NCI-H524 treated with DMSO at 0.1 percent for 48 hours (cell line): Measurements from ENCODE around the gene BGN.

Experiments
- DNase-seq: peaks from one replicate; lab custom pipeline; 2025; lab: John Stamatoyannopoulos, UW

The BGN gene

DNA sequence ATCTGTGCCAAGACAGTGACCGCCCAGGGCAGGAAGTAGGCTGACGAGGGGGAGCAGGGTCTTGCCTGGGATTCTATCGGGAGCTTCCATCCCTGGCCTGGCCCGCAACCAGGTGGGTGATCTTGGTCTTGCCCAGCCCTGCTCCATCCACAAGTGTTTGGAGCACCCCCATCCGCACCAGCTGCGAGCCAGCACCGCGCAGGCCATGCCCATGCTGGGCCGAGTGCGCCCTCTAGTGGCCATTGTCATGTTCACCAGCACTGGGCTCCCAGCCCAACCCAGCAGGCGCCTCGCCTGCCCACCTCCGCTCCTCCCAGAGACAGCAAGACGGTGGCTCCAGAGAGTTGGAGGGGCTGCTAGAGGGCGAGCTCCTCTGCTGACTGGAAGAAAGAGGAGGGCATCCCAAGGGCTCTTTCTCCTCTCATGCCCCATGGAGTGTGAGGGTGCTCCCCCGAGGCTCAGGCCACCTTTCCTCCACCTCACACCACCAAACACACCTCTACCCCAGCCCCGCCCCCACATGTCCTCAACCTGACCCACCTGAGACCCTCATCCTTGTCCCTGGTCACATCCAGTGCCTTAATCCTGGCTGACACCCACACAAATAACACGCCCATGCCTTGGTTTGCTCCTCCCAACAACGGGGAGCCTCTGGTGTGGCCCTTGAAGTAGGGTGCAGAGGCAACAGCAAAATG is 12.9 kb downstream of the BGN start:
- peak; percentile 36 for DNase-seq

DNA sequence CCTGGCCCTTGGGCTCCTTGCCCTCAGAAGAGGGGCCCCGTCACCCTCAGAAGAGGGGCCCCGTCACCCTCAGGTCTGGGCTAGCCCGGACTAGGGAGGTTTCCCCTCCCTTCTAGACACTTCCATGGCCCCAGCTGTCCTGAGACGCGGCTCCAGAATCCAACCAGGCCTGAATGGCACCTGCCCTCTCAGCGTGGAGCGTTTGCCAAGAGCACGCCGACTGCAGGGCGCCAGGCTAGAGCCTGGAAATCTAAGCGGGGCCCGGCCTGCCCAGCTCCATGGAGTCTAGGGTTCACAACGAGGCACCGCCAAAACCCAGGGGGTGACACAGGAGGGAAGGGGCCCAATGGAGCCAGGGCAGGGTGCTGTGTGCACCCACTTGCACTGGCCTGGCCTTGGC is 14.8 kb downstream of the BGN start:
- no peak for DNase-seq

DNA sequence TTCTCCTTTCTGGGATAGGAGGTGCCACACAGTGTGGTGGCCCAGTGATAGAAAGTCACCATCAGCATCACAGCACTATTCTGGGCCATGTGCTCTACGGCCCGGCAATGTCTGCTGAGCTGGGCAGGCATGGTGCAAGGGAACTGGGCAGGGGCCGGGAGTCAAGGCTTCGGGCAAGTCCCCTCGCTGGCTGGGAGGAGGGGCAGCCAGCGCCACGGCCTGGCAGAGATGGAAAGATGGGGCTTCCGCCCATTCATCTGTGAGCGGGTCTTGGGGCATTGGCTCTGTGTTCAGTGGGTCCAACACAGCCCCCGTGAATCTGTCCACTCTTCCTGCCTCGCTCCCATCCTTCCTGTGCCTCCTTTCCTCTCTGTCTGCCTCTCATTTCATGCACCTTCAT is 15.6 kb downstream of the BGN start:
- no peak for DNase-seq

DNA sequence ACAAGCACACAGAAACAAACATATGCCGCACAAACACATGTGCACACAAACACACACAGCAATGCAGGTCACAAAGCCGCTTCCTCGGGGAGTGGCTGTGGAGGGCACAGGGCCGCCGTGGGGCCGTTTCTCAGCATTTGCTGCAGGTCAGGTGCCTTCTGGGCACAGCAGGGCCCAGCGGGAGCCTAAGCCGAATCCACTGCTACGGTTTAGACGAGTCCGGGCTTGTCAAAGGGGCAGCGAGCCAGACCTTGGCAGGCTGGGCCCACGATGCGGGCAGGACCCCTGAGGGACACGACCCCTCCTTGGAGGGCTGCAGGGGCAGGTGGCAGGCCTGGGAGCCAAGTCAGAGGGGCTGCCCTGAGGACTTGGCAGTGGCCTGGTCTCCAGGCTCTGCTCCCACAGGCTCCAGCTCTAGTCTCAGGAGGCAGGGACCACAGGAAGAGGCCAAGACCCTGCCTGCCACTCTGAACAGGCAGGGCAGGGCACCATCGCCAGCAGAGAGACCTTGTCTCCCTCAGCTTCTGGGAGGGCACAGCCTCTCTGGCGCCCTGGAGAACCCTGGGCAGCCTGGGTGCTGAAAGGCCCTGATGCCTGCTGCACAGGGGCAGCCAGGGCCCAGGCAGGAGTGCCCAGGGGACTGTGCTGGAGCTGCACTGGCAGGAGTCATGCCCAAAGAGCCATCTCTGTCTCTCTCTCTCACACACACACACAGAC is 17.2 kb downstream of the BGN start:
- no peak for DNase-seq

DNA sequence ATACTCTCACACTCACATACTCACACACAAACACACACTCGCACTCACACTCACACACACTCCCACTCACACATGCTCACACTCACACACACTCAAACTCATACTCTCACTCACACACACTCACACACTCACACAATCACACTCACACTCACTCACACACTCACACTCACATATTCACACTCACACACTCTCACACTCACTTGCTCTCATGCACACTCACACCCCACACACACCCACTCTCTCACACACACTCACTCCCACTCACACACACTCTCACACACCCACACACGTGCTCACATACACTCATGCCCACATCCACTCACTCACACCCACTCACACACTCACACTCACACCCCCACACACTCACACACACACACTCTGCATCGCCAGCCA is 17.7 kb downstream of the BGN start:
- DNase-seq = no peak

DNA sequence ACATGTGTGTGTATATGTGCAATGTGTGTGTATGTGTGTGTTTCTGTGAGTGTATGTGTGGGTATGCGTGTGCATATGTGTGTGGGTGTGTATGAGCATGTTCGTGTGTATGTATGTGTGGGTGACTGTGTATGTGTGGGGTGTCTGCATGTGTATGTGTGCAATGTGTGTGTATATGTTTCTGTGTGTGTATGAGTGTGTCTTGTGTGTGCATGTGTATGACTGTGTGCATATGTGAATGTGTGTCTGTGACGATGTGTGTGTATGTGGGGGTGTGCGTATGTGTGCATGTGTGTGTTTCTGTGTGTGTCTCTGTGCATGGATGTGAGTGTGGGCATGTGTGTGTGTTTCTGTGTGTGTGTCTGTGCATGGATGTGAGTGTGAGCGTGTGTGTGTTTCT is 18.5 kb downstream of the BGN start:
- DNase-seq = no peak

DNA sequence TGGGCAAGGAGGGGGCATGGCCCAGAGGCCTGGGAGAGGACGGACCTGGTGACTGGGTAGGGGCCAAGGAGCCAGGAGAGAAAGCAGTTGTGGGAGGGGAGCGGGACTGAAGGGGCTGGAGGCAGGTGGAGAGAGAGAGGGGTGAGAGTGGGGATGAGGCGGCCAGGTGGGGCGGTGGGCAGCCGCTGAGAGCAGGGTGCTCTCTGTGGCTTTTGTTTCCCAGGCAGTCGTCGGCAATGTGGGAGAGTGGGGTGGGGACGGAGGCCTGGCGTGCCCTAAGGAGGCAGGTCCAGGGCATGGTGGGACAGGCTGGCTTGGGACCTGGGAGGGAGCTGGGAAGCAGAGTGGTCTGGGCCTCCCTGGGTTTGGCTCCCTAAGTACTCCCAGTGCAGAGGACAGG is 19.5 kb downstream of the BGN start:
- DNase-seq = no peak

DNA sequence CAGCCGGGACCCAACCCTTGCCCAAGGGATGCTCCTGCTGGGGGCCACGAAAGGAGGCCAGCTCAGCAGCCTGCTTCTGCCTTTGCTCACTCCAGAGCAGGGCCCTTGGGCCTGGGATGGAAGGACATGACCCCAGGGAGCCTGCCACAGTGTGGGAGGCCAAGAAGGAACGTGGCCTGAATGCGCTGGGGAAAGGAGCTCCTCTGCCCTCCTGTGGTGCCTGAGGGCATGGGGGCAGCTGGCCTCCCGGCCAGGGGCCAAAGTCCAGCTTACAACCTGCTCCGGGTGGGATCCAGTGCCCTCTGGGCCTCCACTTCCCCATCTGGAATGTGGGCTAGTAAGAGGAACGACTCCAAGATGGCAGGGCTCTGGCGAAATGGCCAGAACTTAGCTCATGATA is 20.7 kb downstream of the BGN start:
- DNase-seq = no peak

DNA sequence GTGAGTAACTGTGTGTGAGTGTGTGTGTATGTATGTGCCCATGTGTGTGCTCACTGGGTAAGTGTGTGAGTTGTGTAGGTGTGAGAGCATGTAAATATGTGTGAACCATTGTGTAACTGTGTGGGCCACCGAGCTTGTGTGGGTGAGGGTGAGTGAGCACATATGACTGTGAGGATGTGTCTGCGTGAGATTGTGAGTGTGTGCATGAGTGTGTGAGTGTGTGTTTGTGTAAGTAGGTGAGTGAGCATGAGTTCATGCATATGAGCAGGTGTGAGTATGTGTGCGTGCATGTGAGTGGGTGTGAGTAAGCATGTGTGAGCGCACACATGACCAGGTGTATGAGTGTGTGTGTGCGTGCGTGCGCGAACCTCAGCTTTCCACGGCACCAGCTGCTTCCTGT is 21.3 kb downstream of the BGN start:
- DNase-seq = no peak

DNA sequence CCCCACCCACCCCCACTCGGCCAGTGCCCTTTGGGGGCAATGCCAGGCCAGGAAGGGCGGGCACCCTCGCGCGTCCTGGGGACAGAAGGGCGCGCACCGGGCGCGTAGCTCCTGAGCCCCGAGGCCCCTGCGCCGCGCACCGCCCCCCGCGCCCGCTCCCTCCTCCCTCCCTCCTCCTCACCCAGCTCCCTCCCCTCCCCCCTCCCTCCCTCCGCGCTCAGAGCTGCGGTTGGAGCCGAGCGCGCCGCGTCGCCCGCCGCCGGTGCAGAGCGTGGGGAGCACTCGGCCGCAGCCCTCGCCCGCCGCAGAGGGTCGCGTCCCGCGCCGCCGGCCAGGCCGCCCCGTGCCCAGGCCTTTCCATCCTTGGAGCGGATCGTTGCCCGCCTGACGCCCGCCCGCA is 22.6 kb downstream of the BGN start, which contains the start of gene ATP2B3:
TSS of gene ATP2B3 (plus strand) at position 220 of the 400 bp plus-strand sequence. CDS start 18,606 bp downstream, outside the sequence.
- DNase-seq = no peak

DNA sequence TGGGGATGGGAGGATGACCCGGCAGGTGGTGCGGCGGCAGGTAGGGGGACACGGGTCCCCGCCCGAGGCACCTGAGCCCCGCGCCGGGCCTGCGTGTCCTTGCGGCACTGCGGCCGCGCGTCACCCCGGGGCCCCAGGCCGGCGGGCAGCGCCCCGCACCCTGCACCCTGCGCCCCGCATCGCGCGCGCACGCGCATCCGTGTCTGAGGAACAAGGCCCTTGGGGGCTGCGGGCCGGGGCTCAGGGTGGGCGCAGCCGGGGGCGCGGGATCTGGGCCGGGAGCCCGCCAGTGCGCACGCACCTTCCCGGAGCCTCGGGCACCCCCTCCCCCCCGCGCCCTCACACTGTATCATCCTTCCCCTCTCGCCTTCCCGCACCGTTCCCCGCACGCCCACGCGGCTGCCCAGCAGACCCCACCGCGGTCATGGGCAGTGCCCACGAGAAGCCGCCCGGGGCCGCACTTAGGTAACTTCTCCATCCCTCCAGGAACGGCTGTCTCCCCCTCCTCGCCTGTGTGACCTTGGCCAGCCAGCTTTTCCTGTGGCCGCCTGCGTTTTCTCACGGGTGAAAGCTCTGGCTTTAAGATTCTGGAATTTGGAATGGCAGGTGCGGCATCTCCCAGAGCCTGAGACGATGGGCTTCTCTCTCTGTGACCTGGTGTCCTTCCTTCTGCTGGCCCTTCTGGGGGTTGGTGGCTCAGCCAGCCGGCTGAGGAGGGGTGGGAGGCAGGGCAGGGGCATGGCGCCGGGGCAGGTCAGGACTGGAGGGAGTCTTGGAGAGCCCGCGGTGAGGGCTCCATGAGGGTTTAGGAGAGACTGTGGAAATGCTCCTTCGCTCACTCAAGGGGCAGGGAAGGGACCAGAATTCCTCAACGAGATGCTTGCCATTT is 23.4 kb downstream of the BGN start:
- DNase-seq = no peak

DNA sequence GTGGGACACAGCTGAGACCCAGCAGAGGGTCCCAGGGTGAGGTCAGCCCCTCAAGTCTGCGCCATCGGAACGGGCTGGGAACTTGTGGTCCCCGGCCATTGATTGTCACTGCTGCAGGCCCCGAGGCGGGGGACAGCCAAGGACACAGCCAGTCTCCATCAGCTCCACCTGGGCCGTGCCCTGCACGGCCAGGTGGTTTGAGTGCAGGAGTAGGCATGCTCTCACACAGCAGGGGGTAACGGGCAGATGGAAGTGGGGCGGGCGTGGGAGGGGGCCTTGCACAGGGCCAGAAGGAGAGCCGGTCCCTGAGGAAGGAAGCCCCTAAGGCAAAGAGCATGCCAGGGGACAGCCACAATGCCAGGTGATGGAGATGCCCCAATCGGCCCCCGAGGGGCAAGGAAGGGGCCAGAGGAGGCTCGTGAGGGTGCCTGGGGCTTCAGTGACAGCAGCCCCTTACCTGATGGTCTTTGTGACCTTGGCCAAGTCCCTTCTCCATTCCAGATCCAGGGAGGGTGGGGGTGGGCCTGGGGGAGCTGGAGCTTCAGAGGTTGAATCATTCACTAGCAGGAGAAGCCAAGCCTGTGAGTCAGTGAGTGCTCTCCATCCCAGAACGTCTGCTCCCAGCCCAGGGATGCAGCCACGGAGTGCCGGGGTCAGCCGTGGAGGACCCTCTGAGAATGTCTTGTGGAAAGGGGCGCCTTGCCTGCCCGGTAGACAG is 24.9 kb downstream of the BGN start:
- no peak for DNase-seq

DNA sequence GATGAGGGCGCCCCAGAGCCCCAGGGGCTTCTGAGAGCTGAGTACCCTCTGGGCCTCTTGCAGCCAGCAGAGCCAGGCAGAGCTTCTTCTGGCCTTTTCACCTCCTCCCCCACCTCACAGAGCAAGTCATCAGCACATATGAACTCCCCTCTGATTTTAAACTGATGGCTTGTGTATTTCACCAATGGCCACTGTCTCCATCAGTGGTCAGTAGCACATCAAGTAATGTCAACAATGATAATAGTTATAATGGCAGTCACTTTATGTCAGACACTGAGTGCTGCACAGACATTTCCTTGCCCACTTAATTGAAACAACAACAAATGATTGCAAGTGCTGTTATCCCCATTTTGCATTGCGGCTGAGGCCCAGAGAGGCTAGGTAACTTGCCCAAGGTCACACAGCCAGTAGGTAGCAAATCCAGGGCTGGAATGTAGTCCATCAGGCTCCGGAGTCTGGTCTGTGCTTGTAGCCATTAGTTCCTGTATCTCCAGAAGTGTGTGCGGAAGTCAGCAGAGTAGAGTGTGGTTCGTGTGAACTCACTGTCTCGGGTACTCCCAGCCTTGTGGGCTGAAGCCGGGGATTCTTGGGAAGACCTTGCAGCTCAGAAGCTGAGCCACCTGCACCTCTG is 25.6 kb downstream of the BGN start:
- DNase-seq = no peak

DNA sequence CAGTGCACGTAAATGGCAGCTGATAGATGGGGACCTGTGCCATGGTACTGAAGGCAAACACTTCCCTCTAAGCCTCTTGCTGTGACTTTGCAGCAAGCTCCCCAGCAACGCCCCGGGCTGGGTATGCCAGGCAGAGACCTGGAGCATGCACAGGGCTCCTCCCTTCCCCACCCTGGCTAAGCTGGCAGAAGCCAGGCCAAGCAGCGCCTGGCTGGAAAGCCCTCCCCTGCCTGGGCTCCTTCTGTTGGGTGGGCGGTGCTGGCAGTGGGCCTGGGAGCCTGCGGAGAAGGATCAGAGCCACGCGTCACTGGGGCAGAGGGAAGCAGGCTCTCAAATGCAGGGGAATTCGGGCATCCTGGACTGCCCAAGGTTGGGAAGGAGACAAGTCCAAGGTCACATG is 26.3 kb downstream of the BGN start:
- peak; percentile 65 for DNase-seq

DNA sequence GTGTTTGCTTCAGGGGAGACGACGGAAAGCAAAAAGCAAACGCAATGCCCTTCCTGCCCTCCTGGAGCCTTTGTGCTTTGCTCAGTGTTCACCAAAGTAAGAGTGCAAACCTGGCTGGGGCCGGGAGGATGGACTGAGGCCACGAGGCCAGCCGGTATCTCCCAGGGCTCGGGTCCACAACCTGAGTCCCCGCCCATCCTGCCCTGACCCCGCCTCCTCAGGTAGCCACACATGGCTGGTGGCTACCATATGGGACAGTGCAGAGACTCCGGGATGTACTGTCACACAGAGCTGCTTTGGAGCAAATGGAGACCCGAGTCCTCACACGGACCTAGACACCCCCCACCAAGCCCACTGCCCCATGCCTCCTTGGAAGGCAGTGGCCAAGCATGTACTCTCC is 27.5 kb downstream of the BGN start:
- DNase-seq = no peak

DNA sequence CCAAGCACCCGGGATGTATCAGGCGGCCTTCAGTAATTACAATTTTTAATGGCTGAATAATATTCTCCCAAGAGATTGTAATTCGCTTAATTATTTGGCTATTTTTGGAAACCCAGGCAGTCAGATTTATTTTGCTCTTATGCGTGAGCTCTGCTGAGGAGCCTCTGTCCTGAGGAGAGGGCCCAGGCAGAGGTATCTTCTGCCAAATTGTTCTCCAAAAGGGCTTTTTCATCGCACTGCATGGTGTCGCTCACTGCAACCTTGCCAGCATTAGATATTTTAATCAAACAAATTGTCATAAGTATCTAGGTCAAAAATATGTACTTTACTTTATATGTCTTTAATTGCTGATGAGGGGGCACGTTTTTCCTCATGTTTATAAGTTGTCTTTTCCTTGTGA is 28.5 kb downstream of the BGN start:
- DNase-seq = no peak

DNA sequence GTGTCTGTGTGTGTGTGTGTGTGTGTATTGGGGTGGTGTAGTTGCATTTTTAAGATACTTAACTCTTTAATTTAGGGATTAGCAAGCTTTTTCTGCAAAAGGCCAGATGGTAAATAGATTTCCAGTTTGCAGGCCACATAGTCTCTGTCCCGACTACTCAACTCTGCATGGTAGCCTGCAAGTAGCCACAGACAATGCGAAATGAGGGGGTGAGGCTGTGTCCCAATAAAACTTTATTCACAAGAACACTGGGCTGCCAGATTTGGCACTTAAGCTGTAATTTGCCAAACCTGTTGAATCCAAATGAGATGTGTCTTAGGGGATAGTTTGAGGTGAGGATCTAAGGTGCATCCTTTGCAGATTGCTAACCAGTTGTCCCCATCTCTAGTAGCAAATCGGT is 29.5 kb downstream of the BGN start:
- peak; percentile 80 for DNase-seq

DNA sequence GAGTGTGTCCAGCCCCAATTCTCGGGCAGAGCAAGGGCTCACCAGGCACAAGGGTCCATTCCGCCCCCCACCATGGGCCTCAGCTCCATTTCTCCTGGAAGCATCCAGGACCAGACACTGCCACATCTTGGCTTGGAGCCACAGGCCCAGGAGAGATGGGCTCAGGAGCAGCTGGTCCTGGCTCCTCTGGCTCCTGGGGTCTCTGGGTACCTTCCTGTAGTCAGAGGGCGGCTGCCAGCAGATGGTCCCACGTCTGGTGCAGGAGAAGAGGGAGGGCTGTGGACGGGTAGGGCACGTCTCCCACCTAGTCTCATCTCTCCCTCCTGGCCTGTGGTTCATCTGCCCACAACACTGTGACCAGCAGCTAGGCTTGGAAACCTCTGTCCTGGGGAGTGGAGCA is 30.7 kb downstream of the BGN start:
- DNase-seq = peak; percentile 91

DNA sequence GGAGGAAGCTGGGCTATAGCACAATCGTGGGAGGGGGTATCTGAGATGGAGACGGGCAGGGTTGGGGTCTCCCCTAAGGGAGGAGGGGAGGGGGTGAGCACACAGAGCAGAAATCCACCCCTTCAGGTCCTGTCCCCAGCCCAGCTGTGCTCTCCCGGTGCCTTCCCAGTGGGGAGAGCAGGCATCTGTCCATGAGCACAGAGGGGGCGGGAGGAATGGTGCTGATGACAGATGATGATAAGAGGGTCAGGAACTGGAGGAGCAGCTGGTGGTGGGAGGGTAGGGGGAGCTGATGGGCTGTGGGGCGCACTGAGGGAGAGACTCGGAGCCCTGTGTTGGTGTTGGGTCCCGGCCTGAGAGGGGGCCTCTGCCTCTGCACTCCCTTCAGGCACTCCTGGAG is 31.3 kb downstream of the BGN start:
- peak; percentile 56 for DNase-seq

DNA sequence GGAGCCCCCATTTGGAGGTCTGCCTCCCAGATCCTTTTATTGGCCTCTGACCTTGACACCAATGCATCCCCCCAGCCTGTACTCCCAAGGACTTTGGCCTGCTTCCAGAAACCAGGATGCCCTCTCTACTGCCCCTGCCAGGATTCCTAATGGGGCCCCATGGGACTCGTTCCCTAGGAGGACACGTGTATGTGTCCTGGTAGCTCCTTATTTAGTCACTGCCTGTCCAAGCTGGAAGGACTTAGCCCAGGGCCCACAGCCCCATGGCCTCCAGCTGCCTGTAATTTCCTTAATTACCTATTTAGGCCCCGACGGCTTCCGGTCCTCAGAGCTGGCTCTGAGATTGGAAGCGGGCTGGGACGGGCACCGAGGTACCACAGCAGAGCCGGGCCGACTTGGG is 32.0 kb downstream of the BGN start:
- DNase-seq = no peak

DNA sequence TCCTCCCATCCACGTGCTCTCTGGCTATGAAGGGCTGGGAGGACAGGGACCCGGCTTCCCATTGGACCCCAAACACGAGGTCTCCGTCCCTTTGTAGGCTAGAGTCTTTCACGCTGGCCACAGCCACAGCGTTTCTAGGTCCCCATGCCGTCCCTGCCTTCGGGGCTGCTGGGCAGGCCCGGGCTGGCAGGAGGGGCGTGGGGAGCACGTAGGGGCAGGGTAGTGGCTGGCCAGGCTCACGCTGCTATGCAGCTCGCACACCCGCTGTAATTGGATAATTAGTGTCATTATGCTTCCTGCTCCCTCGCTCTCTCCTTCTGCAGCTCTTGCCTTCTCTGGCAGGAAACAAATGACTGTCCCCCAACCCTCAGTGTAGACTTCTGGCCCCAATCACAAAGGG is 32.4 kb downstream of the BGN start:
- DNase-seq = no peak
